ENCODE measurements around the gene PELO.

Gene PELO

GRCh38 chr5:52804981-52805380 lies 17.3 kb downstream of the PELO start:
- DNase-seq (ENCODE audit: low spot score), result no peak
- TF ChIP-seq CTCF (IDR thresholded peaks at IDR 0.05), result no peak
- peak overlapping the region; percentile 58 for H3K4me3 ChIP-seq
- H3K27ac ChIP-seq, result peak overlapping the region; percentile 69 to 87

GRCh38 chr5:52805615-52806014 lies 17.9 kb downstream of the PELO start:
- no peak for TF ChIP-seq CTCF (IDR thresholded peaks at IDR 0.05)
- H3K27ac ChIP-seq, result peak overlapping the region; percentile 69 to 87
- peak overlapping the region; percentile 58 for H3K4me3 ChIP-seq
- no peak for DNase-seq (ENCODE audit: low spot score)

- peak overlapping the region; percentile 25 to 53 for H3K27ac ChIP-seq
- H3K4me3 ChIP-seq, result peak overlapping the region; percentile 26
- no peak for DNase-seq (ENCODE audit: low spot score)
- TF ChIP-seq CTCF (IDR thresholded peaks at IDR 0.05), result no peak
These were observed 19.3 kb downstream of the PELO start for GRCh38 chr5:52807037-52807436.

GRCh38 chr5:52807723-52808122 lies 20.0 kb downstream of the PELO start:
- peak overlapping the region; percentile 1 for H3K4me3 ChIP-seq
- TF ChIP-seq CTCF (IDR thresholded peaks at IDR 0.05), result no peak
- H3K27ac ChIP-seq, result peak overlapping the region; percentile 35 to 75
- no peak for DNase-seq (ENCODE audit: low spot score)

GRCh38 chr5:52808316-52808901 lies 20.7 kb downstream of the PELO start:
- TF ChIP-seq CTCF (IDR thresholded peaks at IDR 0.05), result no peak
- H3K27ac ChIP-seq, result peak overlapping the region; percentile 75 to 84
- DNase-seq (ENCODE audit: low spot score), result no peak
- peak overlapping the region; percentile 1 for H3K4me3 ChIP-seq

GRCh38 chr5:52809884-52810283 lies 22.2 kb downstream of the PELO start:
- no peak for DNase-seq (ENCODE audit: low spot score)
- no peak for TF ChIP-seq CTCF (IDR thresholded peaks at IDR 0.05)
- Histone ChIP-seq H3K27ac (peak overlapping the region; percentile 75 to 84), H3K4me3 (no peak overlapping the region)

- Histone ChIP-seq H3K27ac (peak overlapping the region; percentile 75 to 84), H3K4me3 (peak overlapping the region; percentile 16)
- TF ChIP-seq CTCF (IDR thresholded peaks at IDR 0.05), result no peak
- DNase-seq (ENCODE audit: low spot score), result no peak
These were observed 22.7 kb downstream of the PELO start for GRCh38 chr5:52810426-52810825.
